ENCODE results near the gene PSMB11.

- TF ChIP-seq, protein P1, sequence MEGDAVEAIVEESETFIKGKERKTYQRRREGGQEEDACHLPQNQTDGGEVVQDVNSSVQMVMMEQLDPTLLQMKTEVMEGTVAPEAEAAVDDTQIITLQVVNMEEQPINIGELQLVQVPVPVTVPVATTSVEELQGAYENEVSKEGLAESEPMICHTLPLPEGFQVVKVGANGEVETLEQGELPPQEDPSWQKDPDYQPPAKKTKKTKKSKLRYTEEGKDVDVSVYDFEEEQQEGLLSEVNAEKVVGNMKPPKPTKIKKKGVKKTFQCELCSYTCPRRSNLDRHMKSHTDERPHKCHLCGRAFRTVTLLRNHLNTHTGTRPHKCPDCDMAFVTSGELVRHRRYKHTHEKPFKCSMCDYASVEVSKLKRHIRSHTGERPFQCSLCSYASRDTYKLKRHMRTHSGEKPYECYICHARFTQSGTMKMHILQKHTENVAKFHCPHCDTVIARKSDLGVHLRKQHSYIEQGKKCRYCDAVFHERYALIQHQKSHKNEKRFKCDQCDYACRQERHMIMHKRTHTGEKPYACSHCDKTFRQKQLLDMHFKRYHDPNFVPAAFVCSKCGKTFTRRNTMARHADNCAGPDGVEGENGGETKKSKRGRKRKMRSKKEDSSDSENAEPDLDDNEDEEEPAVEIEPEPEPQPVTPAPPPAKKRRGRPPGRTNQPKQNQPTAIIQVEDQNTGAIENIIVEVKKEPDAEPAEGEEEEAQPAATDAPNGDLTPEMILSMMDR (IDR thresholded peaks at IDR 0.05), result no peak
- TF ChIP-seq EZH2 (IDR thresholded peaks at IDR 0.05) (no peak), EZH2phosphoT487 (IDR thresholded peaks at IDR 0.05) (no peak)
These were observed 9.4 kb downstream of the PSMB11 start for GRCh38 chr14:23051141-23052057.

Data from neural progenitor cell (in vitro differentiated cells).